Breast epithelium (tissue), 3 donors: ENCODE results near the gene RAPH1.

Experiments
- POLR2A ChIP-seq: fragments of 450-650 bp; IDR thresholded peaks from one replicate; pipeline ENCODE4 v1.6.1; 2016; ENCODE audit warnings: antibody characterized with exemption, mild to moderate bottlenecking, moderate library complexity
- POLR2AphosphoS5 ChIP-seq, 3 donors: sonication (generic); formaldehyde crosslinking; IDR thresholded peaks; one replicate each; pipeline ENCODE4 v1.6.1; 2017; ENCODE audit warnings: antibody characterized with exemption in 3 of 3

GRCh38 chr2:203438528-203438927 is 96.6 kb downstream of the RAPH1 start:
- no peak for TF ChIP-seq POLR2A
- TF ChIP-seq POLR2AphosphoS5 (IDR thresholded peaks at IDR 0.05) = no peak
